RWPE2 (cell line): ENCODE results near the gene MUC13.

Experiments
- ATAC-seq: fragments of 200-7000 bp; cut with Tn5 transposase; 3 replicates; pipeline ENCODE4 v1.9.1; 2021; ENCODE audit warnings: low read depth
- DNase-seq: peaks from one replicate; pipeline ENCODE4 v3.0.0-alpha.2; 2020; ENCODE audit warnings: low spot score
- H3K27ac ChIP-seq: fragments of 450-650 bp; 2 replicates; pipeline ENCODE4 v1.5.1; 2017; ENCODE audit warnings: mild to moderate bottlenecking; ENCODE audit not compliant: poor library complexity, severe bottlenecking
- H3K27me3 ChIP-seq: fragments of 250-450 bp; sonication (Bioruptor Pico); 2 replicates; pipeline ENCODE4 v1.5.1; 2021; ENCODE audit warnings: mild to moderate bottlenecking, moderate library complexity; ENCODE audit not compliant: insufficient read depth, poor library complexity, severe bottlenecking
- H3K36me3 ChIP-seq: fragments of 250-450 bp; sonication (Bioruptor Pico); 2 replicates; pipeline ENCODE4 v1.5.1; 2020; ENCODE audit warnings: low read depth, mild to moderate bottlenecking, moderate library complexity
- H3K4me1 ChIP-seq: fragments of 250-450 bp; sonication (Bioruptor Pico); 2 replicates; pipeline ENCODE4 v1.5.1; 2021; ENCODE audit warnings: mild to moderate bottlenecking, moderate library complexity; ENCODE audit not compliant: insufficient read depth, poor library complexity, severe bottlenecking
- H3K4me3 ChIP-seq: fragments of 250-450 bp; sonication (Bioruptor Pico); 2 replicates; pipeline ENCODE4 v1.5.1; 2021; ENCODE audit warnings: mild to moderate bottlenecking, moderate library complexity; ENCODE audit not compliant: severe bottlenecking
- H3K9me3 ChIP-seq: fragments of 250-450 bp; sonication (Bioruptor Pico); 2 replicates; pipeline ENCODE4 v1.5.1; 2021; ENCODE audit warnings: mild to moderate bottlenecking, moderate library complexity; ENCODE audit not compliant: severe bottlenecking
- CTCF ChIP-seq: fragments of 450-650 bp; IDR thresholded peaks from one replicate; pipeline ENCODE4 v1.5.1; 2017; ENCODE audit warnings: mild to moderate bottlenecking, moderate library complexity; ENCODE audit not compliant: poor library complexity, severe bottlenecking

Gene MUC13

GRCh38 chr3:124952282-124952855, 17.8 kb upstream of the MUC13 start:
- DNase-seq (no peak), ATAC-seq (no peak)
- Histone ChIP-seq H3K4me3 (no peak overlapping the region), H3K27me3 (no peaks in the 10 kb centered on the region), H3K36me3 (no peaks in the 10 kb centered on the region), H3K4me1 (no peaks in the 10 kb centered on the region), H3K9me3 (no peaks in the 10 kb centered on the region), H3K27ac (no peak overlapping the region)
- TF ChIP-seq CTCF: no peak

GRCh38 chr3:124951511-124952281, 17.1 kb upstream of the MUC13 start:
- Histone ChIP-seq H3K9me3 (no peaks in the 10 kb centered on the region), H3K36me3 (no peaks in the 10 kb centered on the region), H3K27me3 (no peaks in the 10 kb centered on the region), H3K4me3 (no peak overlapping the region), H3K4me1 (no peaks in the 10 kb centered on the region), H3K27ac (no peak overlapping the region)
- ATAC-seq (no peak), DNase-seq (no peak)
- no peak for TF ChIP-seq CTCF

GRCh38 chr3:124950026-124950425, 15.5 kb upstream of the MUC13 start:
- ATAC-seq (no peak), DNase-seq (no peak)
- Histone ChIP-seq H3K4me3 (no peak overlapping the region), H3K9me3 (no peaks in the 10 kb centered on the region), H3K4me1 (no peaks in the 10 kb centered on the region), H3K36me3 (no peaks in the 10 kb centered on the region), H3K27me3 (no peaks in the 10 kb centered on the region), H3K27ac (no peak overlapping the region)
- no peak for TF ChIP-seq CTCF

GRCh38 chr3:124942613-124943012, 8.1 kb upstream of the MUC13 start:
- no peak for DNase-seq
- no peak overlapping the region for H3K27ac ChIP-seq
- no peak overlapping the region for H3K4me3 ChIP-seq
- no peak for TF ChIP-seq CTCF
- no peaks in the 10 kb centered on the region for H3K4me1 ChIP-seq
- H3K27me3 ChIP-seq: no peaks in the 10 kb centered on the region
- no peaks in the 10 kb centered on the region for H3K9me3 ChIP-seq
- H3K36me3 ChIP-seq: no peaks in the 10 kb centered on the region
- ATAC-seq: no peak

GRCh38 chr3:124941771-124942170, 7.2 kb upstream of the MUC13 start:
- no peaks in the 10 kb centered on the region for H3K4me1 ChIP-seq
- no peak for TF ChIP-seq CTCF
- no peak for ATAC-seq
- no peak overlapping the region for H3K27ac ChIP-seq
- no peak for DNase-seq
- no peaks in the 10 kb centered on the region for H3K9me3 ChIP-seq
- H3K27me3 ChIP-seq: no peaks in the 10 kb centered on the region
- H3K36me3 ChIP-seq: no peaks in the 10 kb centered on the region
- H3K4me3 ChIP-seq: no peak overlapping the region
